ENCODE results near the gene SDHA. TPM values are rescaled to one million over a fixed set of nuclear protein-coding genes. Genes with fewer than 3 reads are reported as not detected.
"Not testable (repeated sequence)": the region's sequence is repeated elsewhere in the genome, so short reads cannot be mapped to it uniquely, and the experiment has no call there.

The SDHA gene
- polyA plus RNA-seq, 3 donors = 55.0 to 98.0 (median 91.5) TPM

DNA sequence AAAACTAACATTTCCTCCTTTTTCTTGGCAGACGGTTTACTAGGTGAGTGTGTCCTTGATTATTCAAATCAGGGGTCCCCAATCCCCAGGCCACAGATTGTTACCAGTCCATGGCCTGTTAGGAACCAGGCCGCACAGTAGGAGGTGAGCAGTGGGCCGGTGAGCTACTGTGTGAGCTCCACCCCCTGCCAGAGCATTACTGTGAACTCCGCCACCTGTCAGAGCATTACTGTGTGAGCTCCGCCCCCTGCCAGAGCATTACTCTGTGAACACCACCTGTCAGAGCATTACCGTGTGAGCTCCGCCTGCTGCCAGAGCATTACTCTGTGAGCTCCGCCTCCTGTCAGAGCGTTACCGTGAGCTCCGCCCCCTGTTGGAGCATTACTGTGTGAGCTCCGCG lies 39.0 kb downstream of the SDHA start:
- TF ChIP-seq, protein P1, sequence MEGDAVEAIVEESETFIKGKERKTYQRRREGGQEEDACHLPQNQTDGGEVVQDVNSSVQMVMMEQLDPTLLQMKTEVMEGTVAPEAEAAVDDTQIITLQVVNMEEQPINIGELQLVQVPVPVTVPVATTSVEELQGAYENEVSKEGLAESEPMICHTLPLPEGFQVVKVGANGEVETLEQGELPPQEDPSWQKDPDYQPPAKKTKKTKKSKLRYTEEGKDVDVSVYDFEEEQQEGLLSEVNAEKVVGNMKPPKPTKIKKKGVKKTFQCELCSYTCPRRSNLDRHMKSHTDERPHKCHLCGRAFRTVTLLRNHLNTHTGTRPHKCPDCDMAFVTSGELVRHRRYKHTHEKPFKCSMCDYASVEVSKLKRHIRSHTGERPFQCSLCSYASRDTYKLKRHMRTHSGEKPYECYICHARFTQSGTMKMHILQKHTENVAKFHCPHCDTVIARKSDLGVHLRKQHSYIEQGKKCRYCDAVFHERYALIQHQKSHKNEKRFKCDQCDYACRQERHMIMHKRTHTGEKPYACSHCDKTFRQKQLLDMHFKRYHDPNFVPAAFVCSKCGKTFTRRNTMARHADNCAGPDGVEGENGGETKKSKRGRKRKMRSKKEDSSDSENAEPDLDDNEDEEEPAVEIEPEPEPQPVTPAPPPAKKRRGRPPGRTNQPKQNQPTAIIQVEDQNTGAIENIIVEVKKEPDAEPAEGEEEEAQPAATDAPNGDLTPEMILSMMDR (IDR thresholded peaks at IDR 0.05) = no peak
- 97% methylated on average over 10 of the region's 13 CpGs for WGBS (ENCODE audit: insufficient coverage)
- H3K4me1 Mint-ChIP-seq = no peaks in the 10 kb centered on the region
- Histone ChIP-seq H2AFZ (ENCODE audit: insufficient read depth, low read depth, low read length, poor library complexity, severe bottlenecking) (no peak overlapping the region), H3K27ac (ENCODE audit: low read depth in 1 of 2, low read length in 2 of 2) (no peak overlapping the region), H3K4me3 (replicated peaks in 1 of 3; ENCODE audit: low read depth in 2 of 3, low read length in 3 of 3) (no peak overlapping the region), H3K36me3 (replicated peaks in 1 of 2; ENCODE audit: control insufficient read depth in 1 of 2, insufficient read depth in 2 of 2, low read length in 2 of 2) (peaks cover 39 to 52% of the 10 kb centered on the region in 2 donors), H3K9ac (ENCODE audit: insufficient read depth, low read length, poor library complexity, severe bottlenecking) (no peak overlapping the region), H3K27me3 (ENCODE audit: control insufficient read depth in 2 of 2, insufficient read depth in 2 of 2, low read length in 2 of 2) (no peaks in the 10 kb centered on the region), H3K9me3 (replicated peaks in 1 of 2; ENCODE audit: control insufficient read depth in 1 of 2, insufficient read depth in 1 of 2, low read length in 2 of 2) (peaks cover 6 to 18% of the 10 kb centered on the region in 2 donors), H4K20me1 (ENCODE audit: insufficient read depth, low read length) (no peaks in the 10 kb centered on the region), H3K79me2 (ENCODE audit: insufficient read depth, low read length) (no peaks in the 10 kb centered on the region), H3K4me1 (ENCODE audit: control insufficient read depth in 1 of 2, insufficient read depth in 2 of 2, low read length in 2 of 2) (no peaks in the 10 kb centered on the region), H3K4me2 (replicated peaks; ENCODE audit: extremely low read depth, low read length, poor library complexity, severe bottlenecking) (no peak overlapping the region)
- H3K36me3 Mint-ChIP-seq = peaks cover 50 to 61% of the 10 kb centered on the region in 2 donors
- no peak overlapping the region for H3K27ac Mint-ChIP-seq
- H3K9me3 Mint-ChIP-seq = peaks cover 14 to 23% (median 17%) of the 10 kb centered on the region in 7 donors
- H3K4me3 Mint-ChIP-seq = no peak overlapping the region
- peaks cover 0 to 1% (median 0%) of the 10 kb centered on the region in 3 donors for H3K27me3 Mint-ChIP-seq (ENCODE audit: low read depth in 3 of 3)
- intact Hi-C loops (cut with micrococcal nuclease) = no loop called here
- DNase-seq = no peak

DNA sequence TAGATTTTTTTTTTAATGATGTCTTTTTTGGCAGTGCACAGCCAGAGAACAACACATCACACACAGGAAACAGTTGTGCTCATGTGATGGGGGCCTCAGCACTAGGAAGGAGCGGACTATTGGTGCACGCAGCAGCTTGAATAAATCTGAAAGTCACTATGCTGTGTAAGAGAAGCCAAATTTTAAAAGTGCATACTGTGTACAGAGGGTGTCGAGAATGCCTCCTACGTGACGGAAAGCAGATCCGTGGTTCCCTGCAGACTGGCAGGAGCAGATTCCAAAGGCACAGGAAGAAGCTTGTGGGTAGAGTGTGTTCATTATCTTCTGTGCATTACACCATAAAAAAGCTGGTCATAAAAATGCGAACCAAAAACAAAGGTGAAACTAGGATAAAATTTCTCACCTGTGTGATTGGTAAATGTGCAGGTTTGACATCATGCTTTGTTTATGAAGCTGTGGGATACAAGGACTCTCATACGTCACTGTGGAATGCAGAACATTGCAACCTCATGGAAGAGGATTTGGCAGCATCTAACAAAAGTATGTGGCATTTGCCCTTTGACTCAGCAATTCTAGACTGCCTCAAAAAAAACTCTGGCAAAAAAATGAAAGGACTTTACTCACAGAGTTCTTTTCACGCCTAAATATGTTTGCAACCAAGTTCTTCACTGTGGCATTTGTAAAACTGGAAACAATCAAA lies 45.3 kb downstream of the SDHA start:
- H3K27me3 ChIP-seq (ENCODE audit: control insufficient read depth in 2 of 2, insufficient read depth in 2 of 2, low read length in 2 of 2); H3K27ac Mint-ChIP-seq; H3K4me1 Mint-ChIP-seq; H3K9me3 Mint-ChIP-seq; H3K9me3 ChIP-seq (replicated peaks in 1 of 2; ENCODE audit: control insufficient read depth in 1 of 2, insufficient read depth in 1 of 2, low read length in 2 of 2); H3K27me3 Mint-ChIP-seq (ENCODE audit: low read depth in 3 of 3); DNase-seq; H3K27ac ChIP-seq (ENCODE audit: low read depth in 1 of 2, low read length in 2 of 2); H3K79me2 ChIP-seq (ENCODE audit: insufficient read depth, low read length); H3K9ac ChIP-seq (ENCODE audit: insufficient read depth, low read length, poor library complexity, severe bottlenecking); H2AFZ ChIP-seq (ENCODE audit: insufficient read depth, low read depth, low read length, poor library complexity, severe bottlenecking); H3K4me3 ChIP-seq (replicated peaks in 1 of 3; ENCODE audit: low read depth in 2 of 3, low read length in 3 of 3); H3K4me2 ChIP-seq (replicated peaks; ENCODE audit: extremely low read depth, low read length, poor library complexity, severe bottlenecking); H3K4me1 ChIP-seq (ENCODE audit: control insufficient read depth in 1 of 2, insufficient read depth in 2 of 2, low read length in 2 of 2); H3K4me3 Mint-ChIP-seq; H4K20me1 ChIP-seq (ENCODE audit: insufficient read depth, low read length): not testable (repeated sequence)
- WGBS (ENCODE audit: insufficient coverage) = 67% methylated on average over 5 of the region's 9 CpGs
- H3K36me3 Mint-ChIP-seq = peaks cover 30 to 43% of the 10 kb centered on the region in 2 donors
- H3K36me3 ChIP-seq (replicated peaks in 1 of 2; ENCODE audit: control insufficient read depth in 1 of 2, insufficient read depth in 2 of 2, low read length in 2 of 2) = peaks cover 17 to 25% of the 10 kb centered on the region in 2 donors
- intact Hi-C loops (cut with micrococcal nuclease) = loop anchor here in 1 of 2 donors (10.0 kb wide), 1 partner anchor 351 kb away; the partner anchor contains the start of gene CEP72

All from CD14-positive monocyte (primary cell).